ENCODE measurements around the gene MTX1.

GRCh38 chr1:155261493-155261851 lies 53.0 kb downstream of the MTX1 start:
- no peak for TF ChIP-seq EP300 (IDR thresholded peaks at IDR 0.05)
- TF ChIP-seq, protein P1, sequence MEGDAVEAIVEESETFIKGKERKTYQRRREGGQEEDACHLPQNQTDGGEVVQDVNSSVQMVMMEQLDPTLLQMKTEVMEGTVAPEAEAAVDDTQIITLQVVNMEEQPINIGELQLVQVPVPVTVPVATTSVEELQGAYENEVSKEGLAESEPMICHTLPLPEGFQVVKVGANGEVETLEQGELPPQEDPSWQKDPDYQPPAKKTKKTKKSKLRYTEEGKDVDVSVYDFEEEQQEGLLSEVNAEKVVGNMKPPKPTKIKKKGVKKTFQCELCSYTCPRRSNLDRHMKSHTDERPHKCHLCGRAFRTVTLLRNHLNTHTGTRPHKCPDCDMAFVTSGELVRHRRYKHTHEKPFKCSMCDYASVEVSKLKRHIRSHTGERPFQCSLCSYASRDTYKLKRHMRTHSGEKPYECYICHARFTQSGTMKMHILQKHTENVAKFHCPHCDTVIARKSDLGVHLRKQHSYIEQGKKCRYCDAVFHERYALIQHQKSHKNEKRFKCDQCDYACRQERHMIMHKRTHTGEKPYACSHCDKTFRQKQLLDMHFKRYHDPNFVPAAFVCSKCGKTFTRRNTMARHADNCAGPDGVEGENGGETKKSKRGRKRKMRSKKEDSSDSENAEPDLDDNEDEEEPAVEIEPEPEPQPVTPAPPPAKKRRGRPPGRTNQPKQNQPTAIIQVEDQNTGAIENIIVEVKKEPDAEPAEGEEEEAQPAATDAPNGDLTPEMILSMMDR (IDR thresholded peaks at IDR 0.05): no peak

Measured in esophagus muscularis mucosa (tissue), 3 donors.